ENCODE data around the gene ADGRB3. TPM values are rescaled to one million over a fixed set of nuclear protein-coding genes. Genes with fewer than 3 reads are reported as not detected.
"Not testable (repeated sequence)": the region's sequence is repeated elsewhere in the genome, so short reads cannot be mapped to it uniquely, and the experiment has no call there.

ADGRB3 gene
- total RNA-seq, 2 donors from 2014 or later: not detected

GRCh38 chr6:69265706-69266105 is 630.6 kb downstream of the ADGRB3 start:
- peaks cover 6% of the 10 kb centered on the region for H3K9me3 Mint-ChIP-seq
- H3K27ac Mint-ChIP-seq: no peak overlapping the region
- ATAC-seq (no peak), DNase-seq (ENCODE audit: low spot score) (no peak)
- no peaks in the 10 kb centered on the region for H3K36me3 Mint-ChIP-seq
- H3K4me1 Mint-ChIP-seq (ENCODE audit: low read depth in 2 of 2): no peaks in the 10 kb centered on the region
- H3K4me3 Mint-ChIP-seq: no peak overlapping the region
- no peaks in the 10 kb centered on the region for H3K27me3 Mint-ChIP-seq

GRCh38 chr6:69276204-69276603 is 641.1 kb downstream of the ADGRB3 start:
- no peaks in the 10 kb centered on the region for H3K4me1 Mint-ChIP-seq (ENCODE audit: low read depth in 2 of 2)
- DNase-seq (ENCODE audit: low spot score) (no peak), ATAC-seq (no peak)
- H3K9me3 Mint-ChIP-seq: peaks cover 8% of the 10 kb centered on the region
- no peak overlapping the region for H3K27ac Mint-ChIP-seq
- H3K4me3 Mint-ChIP-seq: no peak overlapping the region
- no peaks in the 10 kb centered on the region for H3K27me3 Mint-ChIP-seq
- H3K36me3 Mint-ChIP-seq: no peaks in the 10 kb centered on the region

GRCh38 chr6:69279805-69280204 is 644.7 kb downstream of the ADGRB3 start:
- Mint-ChIP-seq H3K27me3 (no peaks in the 10 kb centered on the region), H3K27ac (no peak overlapping the region), H3K36me3 (no peaks in the 10 kb centered on the region), H3K9me3 (peaks cover 8% of the 10 kb centered on the region), H3K4me3 (no peak overlapping the region), H3K4me1 (ENCODE audit: low read depth in 2 of 2) (no peaks in the 10 kb centered on the region)
- ATAC-seq: no peak
- DNase-seq (ENCODE audit: low spot score): no peak

- H3K4me1 Mint-ChIP-seq (ENCODE audit: low read depth in 2 of 2): no peaks in the 10 kb centered on the region
- DNase-seq (ENCODE audit: low spot score): no peak
- no peak overlapping the region for H3K27ac Mint-ChIP-seq
- H3K36me3 Mint-ChIP-seq: no peaks in the 10 kb centered on the region
- ATAC-seq: no peak
- H3K4me3 Mint-ChIP-seq: no peak overlapping the region
- peaks cover 8% of the 10 kb centered on the region for H3K9me3 Mint-ChIP-seq
- no peaks in the 10 kb centered on the region for H3K27me3 Mint-ChIP-seq
These were observed 645.8 kb downstream of the ADGRB3 start for GRCh38 chr6:69280858-69281257.

GRCh38 chr6:69284176-69284730 is 649.2 kb downstream of the ADGRB3 start:
- Mint-ChIP-seq H3K4me3 (no peak overlapping the region), H3K27ac (no peak overlapping the region), H3K27me3 (no peaks in the 10 kb centered on the region), H3K9me3 (peaks cover 10% of the 10 kb centered on the region), H3K4me1 (ENCODE audit: low read depth in 2 of 2) (no peaks in the 10 kb centered on the region), H3K36me3 (no peaks in the 10 kb centered on the region)
- ATAC-seq (no peak), DNase-seq (ENCODE audit: low spot score) (no peak)

GRCh38 chr6:69285054-69285453 is 650.0 kb downstream of the ADGRB3 start:
- ATAC-seq (no peak), DNase-seq (ENCODE audit: low spot score) (no peak)
- Mint-ChIP-seq H3K27ac (no peak overlapping the region), H3K4me3 (no peak overlapping the region), H3K36me3 (no peaks in the 10 kb centered on the region), H3K9me3 (peaks cover 11% of the 10 kb centered on the region), H3K27me3 (no peaks in the 10 kb centered on the region), H3K4me1 (ENCODE audit: low read depth in 2 of 2) (no peaks in the 10 kb centered on the region)

- H3K27ac Mint-ChIP-seq: no peak overlapping the region
- H3K9me3 Mint-ChIP-seq: peaks cover 14% of the 10 kb centered on the region
- H3K27me3 Mint-ChIP-seq: no peaks in the 10 kb centered on the region
- H3K36me3 Mint-ChIP-seq: no peaks in the 10 kb centered on the region
- H3K4me1 Mint-ChIP-seq (ENCODE audit: low read depth in 2 of 2): no peaks in the 10 kb centered on the region
- H3K4me3 Mint-ChIP-seq: no peak overlapping the region
- no peak for DNase-seq (ENCODE audit: low spot score)
- no peak for ATAC-seq
These were observed 651.2 kb downstream of the ADGRB3 start for GRCh38 chr6:69286331-69286730.

- not testable (repeated sequence) for H3K4me3 Mint-ChIP-seq; H3K36me3 Mint-ChIP-seq; DNase-seq (ENCODE audit: low spot score); H3K27ac Mint-ChIP-seq; H3K27me3 Mint-ChIP-seq; H3K4me1 Mint-ChIP-seq (ENCODE audit: low read depth in 2 of 2); ATAC-seq
- H3K9me3 Mint-ChIP-seq: peaks cover 12% of the 10 kb centered on the region
These were observed 653.1 kb downstream of the ADGRB3 start for GRCh38 chr6:69288198-69288597.

- H3K4me1 Mint-ChIP-seq (ENCODE audit: low read depth in 2 of 2): no peaks in the 10 kb centered on the region
- no peaks in the 10 kb centered on the region for H3K27me3 Mint-ChIP-seq
- DNase-seq (ENCODE audit: low spot score) (no peak), ATAC-seq (peak in 1 of 2 donors; percentile 40)
- H3K9me3 Mint-ChIP-seq: peaks cover 8% of the 10 kb centered on the region
- no peak overlapping the region for H3K27ac Mint-ChIP-seq
- H3K36me3 Mint-ChIP-seq: no peaks in the 10 kb centered on the region
- no peak overlapping the region for H3K4me3 Mint-ChIP-seq
These were observed 654.8 kb downstream of the ADGRB3 start for GRCh38 chr6:69289689-69290495.

GRCh38 chr6:69293471-69293870 is 658.4 kb downstream of the ADGRB3 start:
- peaks cover 6% of the 10 kb centered on the region for H3K9me3 Mint-ChIP-seq
- no peaks in the 10 kb centered on the region for H3K36me3 Mint-ChIP-seq
- no peaks in the 10 kb centered on the region for H3K4me1 Mint-ChIP-seq (ENCODE audit: low read depth in 2 of 2)
- no peaks in the 10 kb centered on the region for H3K27me3 Mint-ChIP-seq
- no peak overlapping the region for H3K4me3 Mint-ChIP-seq
- H3K27ac Mint-ChIP-seq: no peak overlapping the region
- DNase-seq (ENCODE audit: low spot score) (no peak), ATAC-seq (no peak)

GRCh38 chr6:69294407-69294806 is 659.3 kb downstream of the ADGRB3 start:
- Mint-ChIP-seq H3K4me3 (no peak overlapping the region), H3K27me3 (no peaks in the 10 kb centered on the region), H3K4me1 (ENCODE audit: low read depth in 2 of 2) (no peaks in the 10 kb centered on the region), H3K36me3 (no peaks in the 10 kb centered on the region), H3K27ac (no peak overlapping the region), H3K9me3 (peaks cover 10% of the 10 kb centered on the region)
- no peak for ATAC-seq
- DNase-seq (ENCODE audit: low spot score): no peak

GRCh38 chr6:69294862-69295261 is 659.8 kb downstream of the ADGRB3 start:
- Mint-ChIP-seq H3K27ac (no peak overlapping the region), H3K27me3 (no peaks in the 10 kb centered on the region), H3K9me3 (peaks cover 10% of the 10 kb centered on the region), H3K4me3 (no peak overlapping the region), H3K36me3 (no peaks in the 10 kb centered on the region), H3K4me1 (ENCODE audit: low read depth in 2 of 2) (no peaks in the 10 kb centered on the region)
- DNase-seq (ENCODE audit: low spot score) (no peak), ATAC-seq (no peak)

GRCh38 chr6:69303382-69303781 is 668.3 kb downstream of the ADGRB3 start:
- H3K27ac Mint-ChIP-seq: no peak overlapping the region
- ATAC-seq (no peak), DNase-seq (ENCODE audit: low spot score) (no peak)
- no peaks in the 10 kb centered on the region for H3K36me3 Mint-ChIP-seq
- no peak overlapping the region for H3K4me3 Mint-ChIP-seq
- no peaks in the 10 kb centered on the region for H3K27me3 Mint-ChIP-seq
- no peaks in the 10 kb centered on the region for H3K4me1 Mint-ChIP-seq (ENCODE audit: low read depth in 2 of 2)
- H3K9me3 Mint-ChIP-seq: peaks cover 8% of the 10 kb centered on the region

- DNase-seq (ENCODE audit: low spot score): no peak
- no peak overlapping the region for H3K27ac Mint-ChIP-seq
- no peak for ATAC-seq
- no peaks in the 10 kb centered on the region for H3K4me1 Mint-ChIP-seq (ENCODE audit: low read depth in 2 of 2)
- H3K36me3 Mint-ChIP-seq: no peaks in the 10 kb centered on the region
- peaks cover 3% of the 10 kb centered on the region for H3K9me3 Mint-ChIP-seq
- H3K27me3 Mint-ChIP-seq: no peaks in the 10 kb centered on the region
- no peak overlapping the region for H3K4me3 Mint-ChIP-seq
These were observed 670.4 kb downstream of the ADGRB3 start for GRCh38 chr6:69305456-69305855.

All from natural killer cell treated with Interleukin-12 subunit alpha and Interleukin-12 subunit beta and Interleukin-15 and Interleukin-18, amount 100 ng/mL, for 72 hours (primary cell).